ENCODE measurements around the gene WDR5.

The WDR5 gene

GRCh38 chr9:134198791-134199190 lies 62.9 kb downstream of the WDR5 start:
- in situ Hi-C loops (cut with HindIII; ENCODE audit: low sequenced_read_pairs): no loop called here
- H3K4me3 ChIP-seq (ENCODE audit: low read depth, low read length): no peak overlapping the region
- no peak for DNase-seq (ENCODE audit: low read depth, low spot score)
- TF ChIP-seq CTCF (IDR thresholded peaks at IDR 0.05; ENCODE audit: low read depth, low read length): no peak

- DNase-seq (ENCODE audit: low read depth, low spot score): no peak
- no peak overlapping the region for H3K4me3 ChIP-seq (ENCODE audit: low read depth, low read length)
- TF ChIP-seq CTCF (IDR thresholded peaks at IDR 0.05; ENCODE audit: low read depth, low read length): no peak
- in situ Hi-C loops (cut with HindIII; ENCODE audit: low sequenced_read_pairs): no loop called here
Measured at GRCh38 chr9:134200730-134201129, 64.8 kb downstream of the WDR5 start.

GRCh38 chr9:134203224-134203623 lies 67.3 kb downstream of the WDR5 start:
- no peak for DNase-seq (ENCODE audit: low read depth, low spot score)
- no peak for TF ChIP-seq CTCF (IDR thresholded peaks at IDR 0.05; ENCODE audit: low read depth, low read length)
- in situ Hi-C loops (cut with HindIII; ENCODE audit: low sequenced_read_pairs): no loop called here
- no peak overlapping the region for H3K4me3 ChIP-seq (ENCODE audit: low read depth, low read length)

GRCh38 chr9:134204041-134204440 lies 68.2 kb downstream of the WDR5 start:
- no peak overlapping the region for H3K4me3 ChIP-seq (ENCODE audit: low read depth, low read length)
- in situ Hi-C loops (cut with HindIII; ENCODE audit: low sequenced_read_pairs): no loop called here
- DNase-seq (ENCODE audit: low read depth, low spot score): no peak
- TF ChIP-seq CTCF (IDR thresholded peaks at IDR 0.05; ENCODE audit: low read depth, low read length): no peak

- in situ Hi-C loops (cut with HindIII; ENCODE audit: low sequenced_read_pairs): no loop called here
- TF ChIP-seq CTCF (IDR thresholded peaks at IDR 0.05; ENCODE audit: low read depth, low read length): no peak
- peak; percentile 58 for DNase-seq (ENCODE audit: low read depth, low spot score)
- H3K4me3 ChIP-seq (ENCODE audit: low read depth, low read length): no peak overlapping the region
Measured at GRCh38 chr9:134204991-134205578, 69.2 kb downstream of the WDR5 start.

GRCh38 chr9:134205672-134206310 lies 69.9 kb downstream of the WDR5 start:
- TF ChIP-seq CTCF (IDR thresholded peaks at IDR 0.05; ENCODE audit: low read depth, low read length): no peak
- in situ Hi-C loops (cut with HindIII; ENCODE audit: low sequenced_read_pairs): no loop called here
- DNase-seq (ENCODE audit: low read depth, low spot score): peak; percentile 80
- no peak overlapping the region for H3K4me3 ChIP-seq (ENCODE audit: low read depth, low read length)
